Epithelial cell of prostate (primary cell): ENCODE results near the gene GUCY1A2.
A peak's percentile ranks its signal among the peaks of the same experiment; 100 is the strongest.
"Not testable (repeated sequence)": the region's sequence is repeated elsewhere in the genome, so short reads cannot be mapped to it uniquely, and the experiment has no call there.

Experiments used
- DNase-seq: peaks from one replicate; pipeline ENCODE4 v3.0.0-alpha.2; 2011; ENCODE audit warnings: low read depth, low spot score
- H3K27ac ChIP-seq: fragments of 450-650 bp; 2 replicates; pipeline ENCODE4 v1.5.1; 2017; ENCODE audit warnings: mild to moderate bottlenecking

Gene GUCY1A2

GRCh38 chr11:106957030-106957482, 61.2 kb downstream of the GUCY1A2 start:
- no peak for DNase-seq
- H3K27ac ChIP-seq, result no peak overlapping the region

- DNase-seq, result peak; percentile 64
Observed at GRCh38 chr11:106950067-106950491, 68.2 kb downstream of the GUCY1A2 start.

DNA sequence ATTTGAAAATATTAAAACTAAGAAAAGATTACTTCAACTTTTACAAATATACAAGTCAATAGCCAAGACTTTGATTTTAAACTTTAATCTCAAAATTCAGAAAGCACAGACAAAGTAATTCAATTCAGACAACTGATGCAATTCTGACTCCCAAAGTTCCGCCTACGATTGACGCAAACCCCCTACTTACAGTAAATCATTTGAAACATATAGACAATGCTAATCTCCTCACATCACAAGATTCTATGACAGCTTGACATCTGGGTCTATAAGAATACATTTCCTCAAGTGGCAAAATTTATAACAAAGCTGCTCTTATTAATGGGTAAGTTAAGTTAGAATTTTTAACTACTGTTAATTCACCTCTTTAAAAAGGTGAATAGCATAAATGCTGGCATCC, 75.2 kb downstream of the GUCY1A2 start:
- no peak overlapping the region for H3K27ac ChIP-seq
- no peak for DNase-seq

More at GRCh38 chr11:106950067-106950491, 68.2 kb downstream of the GUCY1A2 start:
- H3K27ac ChIP-seq, result no peak overlapping the region

DNA sequence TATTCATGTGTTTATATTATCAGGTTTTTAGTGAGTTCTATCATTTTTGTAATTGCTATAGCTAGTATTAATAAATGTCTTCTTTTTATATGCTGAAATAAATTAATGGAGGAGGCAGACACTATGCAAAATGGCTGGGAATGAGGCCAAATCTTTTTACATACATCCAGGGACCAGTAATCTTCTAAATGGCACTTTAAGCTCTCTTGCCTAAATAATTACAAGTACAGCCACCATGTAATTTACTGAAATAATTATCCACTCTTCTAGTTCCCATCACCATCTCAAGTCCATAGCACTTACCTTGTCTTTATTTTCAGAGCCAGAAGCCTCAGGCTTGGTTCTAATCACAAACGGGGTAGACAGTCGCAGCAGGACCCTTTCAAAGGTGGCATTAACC, 79.1 kb downstream of the GUCY1A2 start:
- no peak overlapping the region for H3K27ac ChIP-seq

DNA sequence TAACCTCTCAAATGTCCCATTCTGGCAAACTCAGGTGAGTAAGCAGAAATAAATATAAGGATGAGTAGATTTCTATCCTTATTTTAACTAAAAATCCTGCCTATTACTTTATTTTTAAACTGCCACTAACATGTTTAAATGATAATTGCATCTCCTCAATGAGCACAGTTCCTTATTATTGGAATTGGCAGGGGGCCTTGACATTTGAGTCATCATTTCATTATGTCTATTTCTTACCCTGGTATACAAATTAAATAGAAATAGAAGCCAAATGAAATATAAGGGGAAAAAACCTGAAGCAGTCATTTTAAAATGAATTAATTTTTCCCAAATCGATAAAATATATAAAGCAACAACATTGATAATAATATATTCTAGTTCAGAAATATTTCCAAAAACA, 81.2 kb downstream of the GUCY1A2 start:
- DNase-seq, result no peak
- no peak overlapping the region for H3K27ac ChIP-seq

More for the DNA sequence above, 79.1 kb downstream of the GUCY1A2 start:
- DNase-seq, result no peak

GRCh38 chr11:106925245-106925644, 93.0 kb downstream of the GUCY1A2 start:
- H3K27ac ChIP-seq, result no peak overlapping the region
- DNase-seq, result no peak

DNA sequence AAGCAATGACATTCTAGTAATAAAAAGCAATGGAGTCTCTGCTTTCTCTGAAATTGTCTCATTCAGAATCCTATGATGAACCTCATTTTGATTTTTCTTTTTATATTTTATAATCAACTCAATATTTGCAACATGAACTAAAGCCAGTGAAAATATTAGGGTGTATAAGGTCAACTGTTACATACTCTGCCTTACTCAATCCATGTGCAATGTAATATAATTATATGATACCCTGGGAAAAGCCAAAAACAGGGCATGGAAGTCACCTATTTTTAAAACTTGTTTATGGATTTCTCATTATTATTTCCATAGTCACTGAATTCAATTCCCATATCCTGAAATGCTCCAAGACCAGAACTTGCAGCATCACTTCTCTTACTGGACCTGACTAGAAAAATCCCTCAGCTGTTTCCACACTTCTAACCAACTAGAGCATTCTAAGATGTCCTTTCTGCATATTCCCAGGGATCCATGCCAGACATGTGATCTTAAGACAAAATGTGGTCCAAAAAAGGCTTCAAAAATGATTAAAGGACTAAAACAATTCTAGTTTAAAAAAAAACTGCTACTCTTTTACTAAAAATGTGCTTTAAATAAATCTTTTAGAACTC, 97.3 kb downstream of the GUCY1A2 start:
- no peak for DNase-seq
- H3K27ac ChIP-seq, result no peak overlapping the region

DNA sequence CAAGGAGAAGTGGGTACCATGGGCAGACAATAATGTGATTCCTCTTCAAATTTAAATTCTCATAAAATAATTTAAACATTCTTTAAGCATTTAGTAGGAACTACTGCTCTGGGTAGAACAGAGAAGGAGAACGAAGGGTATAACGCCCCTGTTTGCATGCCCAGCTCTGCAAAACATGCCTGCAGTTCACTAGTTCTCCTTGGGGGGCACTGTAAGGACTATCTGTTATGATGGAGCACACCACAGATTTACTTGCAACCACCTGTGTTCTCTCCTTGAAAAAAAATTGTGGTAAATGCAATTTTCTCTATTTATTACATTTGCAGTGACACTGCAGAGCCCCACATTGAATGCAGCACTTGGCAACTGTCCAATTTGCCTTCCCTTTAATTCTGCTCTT, 100.3 kb downstream of the GUCY1A2 start:
- no peak overlapping the region for H3K27ac ChIP-seq
- DNase-seq, result no peak

DNA sequence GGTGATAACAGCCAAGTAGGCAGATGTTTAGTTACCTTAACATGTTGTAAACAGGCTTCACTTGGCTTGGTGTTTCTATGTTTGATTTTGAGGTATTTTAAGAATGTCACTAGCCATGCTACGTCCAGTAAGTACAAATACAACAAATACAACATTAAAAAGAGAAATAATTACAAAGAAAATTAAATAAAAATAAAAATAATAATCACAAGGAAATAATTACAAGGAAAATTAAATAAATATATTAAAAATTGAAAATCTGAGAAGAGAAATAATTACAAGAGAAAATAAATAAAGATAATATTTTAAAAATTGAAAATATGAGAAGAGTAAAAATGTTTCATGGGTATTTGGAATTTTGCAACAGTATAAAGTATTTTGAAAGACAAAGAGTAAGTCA, 103.9 kb downstream of the GUCY1A2 start:
- no peak for DNase-seq
- H3K27ac ChIP-seq, result no peak overlapping the region

DNA sequence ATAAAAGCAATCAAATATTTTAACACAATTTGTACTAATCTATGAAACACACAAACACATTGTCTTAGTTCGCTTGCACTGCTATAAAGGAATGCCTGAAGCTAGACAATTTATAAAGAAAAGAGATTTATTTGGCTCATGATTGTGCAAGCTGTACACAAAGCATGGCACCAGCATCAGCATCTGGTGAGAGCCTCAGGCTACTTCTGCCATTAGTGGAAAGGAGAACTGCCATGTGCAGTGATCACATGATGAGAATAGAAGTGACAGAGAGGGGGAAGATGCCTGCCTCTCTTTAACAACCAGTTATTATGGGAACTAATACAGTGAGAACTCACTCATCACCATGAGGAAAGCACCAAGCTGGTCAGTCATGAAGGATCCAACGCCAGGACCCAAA, 105.1 kb downstream of the GUCY1A2 start:
- DNase-seq, result no peak
- H3K27ac ChIP-seq, result no peak overlapping the region

DNA sequence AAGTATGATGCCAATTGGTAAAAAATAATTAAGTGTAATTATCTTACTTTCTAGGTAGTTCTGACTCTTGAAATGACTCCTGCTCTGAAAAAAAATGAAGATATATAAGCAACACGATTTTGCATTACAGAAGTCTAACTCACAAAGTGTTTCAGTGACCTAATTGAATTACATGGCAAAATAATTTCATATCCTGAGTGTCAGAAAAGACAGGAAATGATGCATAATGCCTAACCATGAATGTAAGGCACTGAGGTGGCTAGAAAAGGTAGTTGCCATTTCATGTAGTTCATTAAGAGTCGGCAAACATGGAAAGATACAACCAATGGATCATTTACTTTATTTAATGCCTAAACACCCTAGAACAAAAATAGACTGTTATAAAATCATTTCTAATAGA, 113.5 kb downstream of the GUCY1A2 start:
- no peak for DNase-seq
- H3K27ac ChIP-seq, result no peak overlapping the region

DNA sequence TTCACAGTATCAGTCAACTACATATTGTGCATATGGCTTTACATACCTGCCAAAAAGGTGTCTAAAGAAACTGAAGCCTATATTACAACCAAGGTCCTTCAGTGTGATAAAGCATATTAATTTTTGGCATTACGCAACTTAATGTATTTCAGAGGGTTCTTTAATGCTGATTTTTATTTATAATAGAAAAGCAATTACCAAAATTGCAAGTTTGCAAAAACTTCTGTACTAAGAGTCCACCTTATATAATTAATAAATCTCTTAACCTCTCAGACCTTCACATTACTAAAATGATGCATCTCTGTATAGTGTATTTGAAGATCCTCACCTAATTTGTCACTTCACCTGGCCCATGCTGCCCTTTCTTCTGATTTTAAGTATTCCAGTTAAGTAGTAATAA, 128.6 kb downstream of the GUCY1A2 start:
- H3K27ac ChIP-seq, result no peak overlapping the region
- DNase-seq, result no peak

DNA sequence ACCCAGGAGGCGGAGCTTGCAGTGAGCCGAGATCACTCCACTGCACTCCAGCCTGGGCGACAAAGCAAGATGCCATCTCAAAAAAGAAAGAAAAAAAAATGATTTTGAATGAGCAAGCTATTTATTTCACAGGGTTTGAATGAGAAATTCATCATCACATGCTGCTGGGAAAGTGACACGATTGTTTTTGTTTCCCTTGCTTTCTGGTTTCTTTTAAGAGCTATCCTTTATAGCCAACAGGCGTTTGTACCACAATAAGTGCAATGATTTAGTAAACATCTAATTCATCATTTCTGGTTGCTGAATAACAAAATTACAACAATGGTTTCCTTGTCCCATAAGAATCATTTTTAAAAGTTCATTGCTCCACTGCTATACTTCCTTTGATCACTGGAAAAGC, 129.9 kb downstream of the GUCY1A2 start:
- no peak for DNase-seq

GRCh38 chr11:106883693-106884092, 134.6 kb downstream of the GUCY1A2 start:
- not testable (repeated sequence) for DNase-seq, H3K27ac ChIP-seq

More for the DNA sequence above, 129.9 kb downstream of the GUCY1A2 start:
- H3K27ac ChIP-seq, result no peak overlapping the region

DNA sequence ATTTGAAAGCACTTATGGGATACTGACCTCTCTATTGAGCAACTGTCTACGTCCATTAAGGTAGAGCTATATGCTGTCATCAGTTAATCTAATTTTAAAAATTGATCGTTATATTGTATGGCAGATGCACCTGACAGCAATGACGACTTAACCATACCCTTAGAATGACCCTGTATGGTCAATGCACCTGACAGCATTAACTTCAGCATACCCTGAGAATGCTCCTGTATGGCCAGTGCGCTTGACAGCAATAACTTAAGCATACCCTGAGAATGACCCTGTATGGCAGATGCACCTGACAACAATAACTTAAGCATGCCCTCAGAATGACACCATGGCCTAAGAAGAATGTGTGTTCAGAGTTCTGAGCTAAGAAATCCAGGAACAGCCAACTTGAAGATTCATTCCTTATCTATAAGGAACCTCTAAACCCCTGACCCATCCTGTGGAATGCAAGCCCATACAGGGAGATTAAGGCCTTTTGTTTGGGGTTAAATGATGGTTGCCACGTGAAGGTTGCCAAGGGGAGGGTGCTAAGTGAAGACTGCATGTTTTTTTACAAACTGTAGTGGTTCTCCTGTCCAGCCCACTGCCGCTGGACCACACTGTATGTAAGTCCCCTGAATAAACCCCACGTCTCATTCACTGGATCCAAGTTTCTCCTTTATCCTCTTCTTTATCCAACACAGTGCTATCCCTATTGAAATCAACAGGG, 138.3 kb downstream of the GUCY1A2 start:
- no peak overlapping the region for H3K27ac ChIP-seq
- no peak for DNase-seq

DNA sequence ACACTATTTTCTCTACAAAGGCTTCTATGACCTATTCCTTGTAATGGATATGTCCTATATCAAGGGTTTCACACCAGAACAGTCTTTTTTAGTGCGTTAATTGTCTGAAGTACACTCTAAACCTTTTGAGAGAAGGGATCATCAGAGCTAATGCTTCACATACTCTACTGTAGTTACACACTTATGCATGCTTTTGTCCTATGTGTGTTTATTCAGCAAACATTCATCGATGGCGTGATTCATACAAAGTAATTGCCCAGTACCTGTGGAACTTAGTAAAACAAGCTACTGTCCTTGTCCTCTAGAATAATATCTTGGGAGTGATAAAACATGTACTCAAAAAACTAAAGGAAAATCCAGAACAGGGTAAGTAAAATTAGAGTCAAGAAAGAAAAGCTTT, 139.2 kb downstream of the GUCY1A2 start:
- H3K27ac ChIP-seq, result no peak overlapping the region
- no peak for DNase-seq

DNA sequence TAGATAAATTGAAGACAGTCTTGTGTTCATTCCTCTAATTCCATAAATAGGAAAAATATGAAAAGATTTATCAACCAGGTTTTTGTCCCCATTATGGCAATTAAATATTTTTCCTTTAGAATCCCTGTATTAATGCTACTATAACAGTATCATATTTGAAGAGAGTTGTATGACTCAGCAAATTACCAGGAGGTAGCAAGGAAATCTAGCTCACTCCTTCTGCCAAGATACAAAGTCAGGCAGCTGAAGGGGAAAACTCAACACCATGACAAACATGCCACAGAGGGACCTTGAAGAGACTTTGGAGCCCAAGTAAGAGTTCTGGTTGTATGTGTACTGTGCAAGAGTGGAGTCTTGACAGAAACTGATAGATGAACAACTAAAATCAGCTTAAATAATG, 143.3 kb downstream of the GUCY1A2 start:
- no peak for DNase-seq
- no peak overlapping the region for H3K27ac ChIP-seq

DNA sequence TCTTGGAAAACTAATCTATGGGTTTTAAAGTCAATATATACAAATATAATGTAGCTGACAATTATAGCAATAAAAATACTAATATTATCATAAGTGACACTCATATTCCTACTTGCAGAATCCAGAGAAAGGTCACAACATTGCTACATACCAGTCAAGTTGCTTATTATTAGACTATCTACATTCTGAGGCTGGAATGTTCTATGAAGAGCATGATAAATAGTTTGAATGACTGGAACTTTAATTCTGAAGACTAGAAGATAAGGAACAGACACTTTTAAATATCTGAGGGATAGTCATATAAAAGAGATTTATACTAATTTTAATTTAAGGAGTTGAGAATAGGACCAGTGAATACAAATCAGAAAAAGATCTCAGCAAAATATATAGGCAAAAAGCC, 146.0 kb downstream of the GUCY1A2 start:
- H3K27ac ChIP-seq, result no peak overlapping the region
- DNase-seq, result no peak

- no peak overlapping the region for H3K27ac ChIP-seq
- DNase-seq, result no peak
Observed at GRCh38 chr11:106858200-106858599, 160.1 kb downstream of the GUCY1A2 start.

DNA sequence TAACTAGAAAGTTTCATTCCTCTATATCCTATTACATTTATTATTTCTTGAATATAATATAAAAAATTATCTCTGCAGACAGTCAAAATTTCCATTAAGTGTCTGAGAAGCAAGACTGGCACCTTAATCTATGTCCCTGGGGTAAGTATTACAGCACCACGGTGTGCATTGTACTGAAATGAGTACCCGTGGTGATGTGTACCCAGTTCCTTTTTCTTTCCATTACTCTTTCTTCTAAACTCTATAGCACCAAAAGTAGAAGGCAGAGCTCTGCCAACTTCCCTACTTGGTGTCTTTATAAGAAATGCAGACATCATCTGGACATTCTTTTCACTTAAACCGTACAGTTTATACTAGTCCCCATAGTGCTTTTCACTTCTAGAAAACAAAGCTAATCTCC, 161.7 kb downstream of the GUCY1A2 start:
- DNase-seq, result no peak
- no peak overlapping the region for H3K27ac ChIP-seq

DNA sequence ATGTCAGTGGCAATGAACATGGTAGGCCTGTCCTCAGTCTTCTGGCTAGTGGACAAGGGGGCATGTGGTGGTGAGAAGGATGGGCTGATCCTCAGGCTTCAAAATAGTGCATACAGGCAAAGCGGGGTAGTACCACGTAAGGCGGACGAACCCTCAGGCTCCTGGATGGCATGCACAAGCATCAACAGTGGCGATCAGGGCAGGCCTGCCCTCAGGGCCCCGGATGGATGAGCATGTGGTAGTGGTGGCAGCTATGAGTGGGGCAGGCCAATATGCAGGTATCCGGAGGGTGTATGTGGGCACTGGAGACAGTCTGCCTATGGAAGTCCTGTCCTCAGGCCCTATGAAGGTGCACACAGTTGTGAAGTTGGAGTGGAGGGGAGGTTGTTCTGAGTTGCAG, 163.8 kb downstream of the GUCY1A2 start:
- no peak for DNase-seq
- no peak overlapping the region for H3K27ac ChIP-seq

DNA sequence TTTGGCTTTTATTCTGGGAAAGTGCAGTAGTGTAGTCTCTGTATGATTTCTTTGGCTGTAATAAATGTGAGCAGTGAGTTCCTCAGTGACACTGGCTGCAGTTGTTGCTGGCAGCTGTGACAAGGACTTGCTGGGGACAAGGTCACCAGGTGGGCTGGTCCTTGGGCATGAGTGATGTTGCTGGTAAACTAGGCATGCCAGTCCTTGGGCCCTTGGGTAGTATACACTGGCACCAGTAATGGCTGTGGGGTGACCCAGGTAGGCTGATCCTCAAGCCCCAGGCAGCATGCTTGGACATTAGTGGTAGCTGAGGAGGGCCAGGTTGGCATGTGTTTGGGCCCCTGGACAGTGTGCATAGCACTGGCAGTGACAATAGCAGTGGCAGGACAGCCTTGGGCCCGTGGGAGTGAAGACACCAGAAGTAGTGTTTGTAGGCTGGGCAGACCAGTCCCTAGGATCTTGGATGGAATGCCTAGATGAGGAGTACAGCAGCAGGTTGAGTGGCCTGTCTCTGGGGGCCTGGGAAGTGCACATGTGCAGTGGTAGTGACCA, 164.3 kb downstream of the GUCY1A2 start:
- H3K27ac ChIP-seq, result no peak overlapping the region

More for the DNA sequence above, 164.3 kb downstream of the GUCY1A2 start:
- DNase-seq, result no peak
